Epithelial cell of proximal tubule (primary cell): ENCODE measurements around the gene TENM4. TPM values are rescaled to one million over a fixed set of nuclear protein-coding genes. Genes with fewer than 3 reads are reported as not detected.
A peak's percentile ranks its signal among the peaks of the same experiment; 100 is the strongest.

Experiments
- DNase-seq: peaks from one replicate; pipeline ENCODE4 v3.0.0-alpha.2; 2011; ENCODE audit warnings: low read depth
- H3K4me3 ChIP-seq: 2 replicates; pipeline ENCODE4 v1.5.1; 2011; ENCODE audit warnings: low read depth, mild to moderate bottlenecking, low read length
- CTCF ChIP-seq: conservative IDR thresholded peaks from 2 replicates; pipeline ENCODE4 v1.5.1; 2012; ENCODE audit warnings: low read depth, mild to moderate bottlenecking, low read length
- total RNA-seq: library from RNA; depleted of rRNA; stranded (reverse); fragments of >200 nt; gene quantifications from 2 replicates; pipeline ENCODE4 v1.2.3, GENCODE V29; 2015

The TENM4 gene
- total RNA-seq, 1 donor from 2014 or later: 22.2 TPM

- TF ChIP-seq CTCF: no peak
- DNase-seq: no peak
- peak overlapping the region; percentile 91 for H3K4me3 ChIP-seq
Observed at GRCh38 chr11:79439410-79439885, 1.4 kb downstream of the TENM4 start.

- no peak for TF ChIP-seq CTCF
- peak overlapping the region; percentile 91 for H3K4me3 ChIP-seq
- DNase-seq: no peak
Observed at GRCh38 chr11:79438631-79439409, 2.0 kb downstream of the TENM4 start.

GRCh38 chr11:79437981-79438630 is 2.7 kb downstream of the TENM4 start:
- DNase-seq: no peak
- TF ChIP-seq CTCF: no peak
- peak overlapping the region; percentile 91 for H3K4me3 ChIP-seq

- TF ChIP-seq CTCF: no peak
- DNase-seq: no peak
- H3K4me3 ChIP-seq: peak overlapping the region; percentile 91
Observed at GRCh38 chr11:79437278-79437980, 3.4 kb downstream of the TENM4 start.

- no peak for TF ChIP-seq CTCF
- H3K4me3 ChIP-seq: peak overlapping the region; percentile 91
- DNase-seq: no peak
Observed at GRCh38 chr11:79436919-79437277, 3.9 kb downstream of the TENM4 start.

GRCh38 chr11:79434283-79434682 is 6.5 kb downstream of the TENM4 start:
- TF ChIP-seq CTCF: no peak
- no peak for DNase-seq
- H3K4me3 ChIP-seq: no peak overlapping the region
